Fibroblast of lung (primary cell): ENCODE data around the gene ABCC5.

Source experiments
- CTCF ChIP-seq, 2 donors: IDR thresholded peaks in 1 of 2; conservative IDR thresholded peaks in 1 of 2; 1 replicate in 1 of 2; 2 replicates in 1 of 2; pipeline ENCODE4 v1.5.1; 2011 to 2012; ENCODE audit warnings: low read length in 2 of 2, control low read depth in 1 of 2, inconsistent platforms in 1 of 2, low read depth in 1 of 2, mild to moderate bottlenecking in 1 of 2
- EZH2 ChIP-seq: IDR thresholded peaks from 2 replicates; pipeline ENCODE4 v1.5.1; 2012; ENCODE audit warnings: low read length, control low read depth, mild to moderate bottlenecking; ENCODE audit errors: missing control alignments

DNA sequence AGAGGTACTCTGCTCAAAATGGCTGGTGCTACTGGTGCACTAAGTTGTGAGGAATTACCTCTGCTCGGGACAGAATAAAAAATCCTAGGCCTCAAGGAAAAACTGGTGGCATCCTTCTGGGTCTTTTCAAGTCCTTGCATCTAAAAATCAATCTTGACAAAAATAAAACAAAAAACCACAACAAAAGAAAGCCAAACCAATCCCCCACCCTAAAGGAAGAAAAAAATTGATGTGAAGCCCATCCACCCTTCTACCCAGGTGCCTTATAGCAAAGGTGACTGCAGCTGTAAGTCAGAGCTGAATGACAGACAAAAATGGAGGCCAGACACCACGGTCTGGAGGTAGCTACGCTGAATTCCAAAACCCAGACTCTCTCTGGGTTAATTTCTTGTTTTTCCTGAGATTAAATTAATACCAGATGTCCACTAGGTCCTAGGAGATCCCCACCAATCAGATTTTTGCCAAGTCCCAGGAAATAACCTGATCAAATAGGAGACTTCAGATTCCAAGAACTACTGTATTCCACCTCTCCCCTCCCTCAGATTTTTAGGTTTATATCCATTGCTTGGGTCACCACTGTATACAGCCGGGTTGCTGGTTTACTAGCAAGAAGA, 33.5 kb downstream of the ABCC5 start:
- TF ChIP-seq CTCF (conservative IDR thresholded peaks at IDR 0.05 in 1 of 2, IDR thresholded peaks at IDR 0.05 in 1 of 2; ENCODE audit: low read depth in 1 of 2, low read length in 2 of 2) (no peak), EZH2 (no peak)
